Osteoblast (primary cell): ENCODE results near the gene CNFN. TPM values are rescaled to one million over a fixed set of nuclear protein-coding genes. Genes with fewer than 3 reads are reported as not detected.

ENCODE experiments used
- DNase-seq: peaks from one replicate; pipeline ENCODE4 v3.0.0; 2011; ENCODE audit warnings: low spot score, mixed read lengths; ENCODE audit not compliant: insufficient read length; ENCODE audit errors: missing footprints
- H2AFZ ChIP-seq: 2 replicates; pipeline ENCODE4 v1.6.0; 2011; ENCODE audit warnings: mild to moderate bottlenecking, low read length
- H3K27ac ChIP-seq: 2 replicates; pipeline ENCODE4 v1.5.1; 2011; ENCODE audit warnings: mild to moderate bottlenecking, low read depth, low read length, moderate library complexity
- H3K27me3 ChIP-seq: 2 replicates; pipeline ENCODE4 v1.6.0; 2012; ENCODE audit warnings: mild to moderate bottlenecking, control low read depth, inconsistent platforms, low read length, moderate library complexity; ENCODE audit not compliant: insufficient read depth
- H3K36me3 ChIP-seq: 2 replicates; pipeline ENCODE4 v1.5.1; 2011; ENCODE audit warnings: mild to moderate bottlenecking, low read length, control low read depth, moderate library complexity; ENCODE audit not compliant: insufficient read depth
- H3K4me1 ChIP-seq: 2 replicates; pipeline ENCODE4 v1.5.1; 2011; ENCODE audit warnings: mild to moderate bottlenecking, low read length, control low read depth, moderate library complexity; ENCODE audit not compliant: insufficient read depth
- H3K4me2 ChIP-seq: 2 replicates; pipeline ENCODE4 v1.6.0; 2011; ENCODE audit warnings: mild to moderate bottlenecking, low read length; ENCODE audit not compliant: insufficient read depth
- H3K4me3 ChIP-seq: fragments of 200-600 bp; sonication (generic); 3 replicates; pipeline ENCODE4 v1.5.1; 2012; ENCODE audit warnings: mild to moderate bottlenecking, low read length, inconsistent platforms; ENCODE audit not compliant: insufficient read depth
- H3K79me2 ChIP-seq: 2 replicates; pipeline ENCODE4 v1.6.0; 2012; ENCODE audit warnings: mild to moderate bottlenecking, low read length, control low read depth, inconsistent platforms; ENCODE audit not compliant: insufficient read depth
- H3K9me3 ChIP-seq: 2 replicates; pipeline ENCODE4 v1.5.1; 2011; ENCODE audit warnings: low read depth, low read length, control low read depth
- H4K20me1 ChIP-seq: 2 replicates; pipeline ENCODE4 v1.6.0; 2012; ENCODE audit warnings: mild to moderate bottlenecking, low read length, control low read depth; ENCODE audit not compliant: insufficient read depth
- CTCF ChIP-seq: IDR thresholded peaks from 2 replicates; pipeline ENCODE4 v1.5.1; 2011; ENCODE audit warnings: mild to moderate bottlenecking, low read depth, low read length, moderate library complexity; ENCODE audit errors: extremely low read depth
- total RNA-seq: library from RNA; depleted of rRNA; stranded (reverse); fragments of >200 nt; gene quantifications from 2 replicates; pipeline ENCODE4 v1.2.3, GENCODE V29; 2012

CNFN gene
- total RNA-seq, 1 donor, result not detected

GRCh38 chr19:42424712-42425131, 34.6 kb upstream of the CNFN start:
- no peak overlapping the region for H3K4me3 ChIP-seq
- no peak overlapping the region for H3K27ac ChIP-seq
- DNase-seq, result peak; percentile 9
- no peaks in the 10 kb centered on the region for H3K27me3 ChIP-seq
- peaks cover 20% of the 10 kb centered on the region for H3K4me1 ChIP-seq
- peak; percentile 6 for TF ChIP-seq CTCF
- H3K79me2 ChIP-seq, result no peaks in the 10 kb centered on the region
- H4K20me1 ChIP-seq, result peaks cover 14% of the 10 kb centered on the region
- H3K4me2 ChIP-seq, result no peak overlapping the region
- no peaks in the 10 kb centered on the region for H3K9me3 ChIP-seq
- no peak overlapping the region for H2AFZ ChIP-seq
- no peaks in the 10 kb centered on the region for H3K36me3 ChIP-seq

- Histone ChIP-seq H3K27me3 (no peaks in the 10 kb centered on the region), H2AFZ (peak overlapping the region; percentile 90), H3K79me2 (no peaks in the 10 kb centered on the region), H3K27ac (no peak overlapping the region), H3K4me3 (peak overlapping the region; percentile 81), H3K4me1 (peaks cover 20% of the 10 kb centered on the region), H3K36me3 (no peaks in the 10 kb centered on the region), H3K4me2 (peak overlapping the region; percentile 95), H4K20me1 (peaks cover 15% of the 10 kb centered on the region), H3K9me3 (no peaks in the 10 kb centered on the region)
- no peak for TF ChIP-seq CTCF
- no peak for DNase-seq
Measured at GRCh38 chr19:42424345-42424707, 34.2 kb upstream of the CNFN start.

- Histone ChIP-seq H3K27ac (no peak overlapping the region), H3K79me2 (no peaks in the 10 kb centered on the region)
- TF ChIP-seq CTCF, result no peak
Measured at GRCh38 chr19:42423462-42424344, 33.6 kb upstream of the CNFN start.

GRCh38 chr19:42422901-42423461, 32.9 kb upstream of the CNFN start:
- H3K36me3 ChIP-seq, result no peaks in the 10 kb centered on the region
- H3K4me2 ChIP-seq, result peak overlapping the region; percentile 95
- DNase-seq, result no peak
- no peaks in the 10 kb centered on the region for H3K9me3 ChIP-seq
- H4K20me1 ChIP-seq, result peaks cover 15% of the 10 kb centered on the region
- no peak overlapping the region for H3K27ac ChIP-seq
- peak overlapping the region; percentile 92 for H2AFZ ChIP-seq
- no peak for TF ChIP-seq CTCF
- H3K4me3 ChIP-seq, result peak overlapping the region; percentile 81
- H3K4me1 ChIP-seq, result peaks cover 20% of the 10 kb centered on the region
- H3K79me2 ChIP-seq, result no peaks in the 10 kb centered on the region
- H3K27me3 ChIP-seq, result no peaks in the 10 kb centered on the region

More at GRCh38 chr19:42423462-42424344, 33.6 kb upstream of the CNFN start:
- Histone ChIP-seq H3K9me3 (no peaks in the 10 kb centered on the region), H4K20me1 (peaks cover 15% of the 10 kb centered on the region), H3K4me3 (peak overlapping the region; percentile 81), H3K4me2 (peak overlapping the region; percentile 95), H3K27me3 (no peaks in the 10 kb centered on the region), H3K4me1 (peaks cover 20% of the 10 kb centered on the region), H2AFZ (peak overlapping the region; percentile 92), H3K36me3 (no peaks in the 10 kb centered on the region)
- peak; percentile 99 for DNase-seq
